WTC11 (cell line): ENCODE results near the gene HDAC1. TPM values are rescaled to one million over a fixed set of nuclear protein-coding genes. Genes with fewer than 3 reads are reported as not detected.

Experiments used
- ATAC-seq: fragments of 200-7000 bp; cut with Tn5 transposase; 2 replicates; pipeline ENCODE4 v1.10.0; 2021; ENCODE audit warnings: mild to moderate bottlenecking, moderate library complexity
- CTCF ChIA-PET: fragments of 300-600 bp; sonication (Branson Sonifier 250); formaldehyde crosslinking; loops from one replicate; lab custom pipeline; 2021; ENCODE audit warnings: antibody characterized with exemption; lab: Charles Lee
- POLR2A ChIA-PET: fragments of 350-600 bp; sonication (Branson Sonifier 250); formaldehyde crosslinking; loops from one replicate; lab custom pipeline; 2021; ENCODE audit warnings: antibody characterized with exemption; lab: Charles Lee
- DNase-seq: peaks from one replicate; pipeline ENCODE4 v3.0.0; 2021; ENCODE audit warnings: low spot score
- H3K27ac Mint-ChIP-seq: 2 replicates; pipeline ENCODE4 v1.8.0; 2021; ENCODE audit warnings: mixed read lengths
- H3K27me3 Mint-ChIP-seq: 2 replicates; pipeline ENCODE4 v1.8.0; 2021; ENCODE audit warnings: low read depth, mild to moderate bottlenecking, moderate library complexity, mixed read lengths
- H3K36me3 Mint-ChIP-seq: 2 replicates; pipeline ENCODE4 v1.8.0; 2021; ENCODE audit warnings: mixed read lengths
- H3K4me1 Mint-ChIP-seq: 2 replicates; pipeline ENCODE4 v1.8.0; 2022; ENCODE audit warnings: mixed read lengths
- H3K4me3 Mint-ChIP-seq: 2 replicates; pipeline ENCODE4 v1.8.0; 2021; ENCODE audit warnings: mild to moderate bottlenecking, moderate library complexity, mixed read lengths
- H3K9me3 Mint-ChIP-seq: 2 replicates; pipeline ENCODE4 v1.8.0; 2021; ENCODE audit warnings: mixed read lengths
- ATF1 ChIP-seq: sonication (generic); formaldehyde crosslinking; IDR thresholded peaks from 2 replicates; pipeline ENCODE4 v1.8.1; 2023; ENCODE audit warnings: mild to moderate bottlenecking, moderate library complexity, missing genetic modification reagents
- ETV6 ChIP-seq: sonication (generic); formaldehyde crosslinking; IDR thresholded peaks from 2 replicates; pipeline ENCODE4 v1.8.1; 2022; ENCODE audit warnings: mild to moderate bottlenecking, missing genetic modification reagents
- HMGA2 ChIP-seq: fragments of 250-450 bp; sonication (Bioruptor Pico); IDR thresholded peaks from 2 replicates; pipeline ENCODE4 v1.4.0; 2021; ENCODE audit warnings: mild to moderate bottlenecking, moderate library complexity
- JAZF1 ChIP-seq: fragments of 250-450 bp; sonication (Bioruptor Pico); IDR thresholded peaks from 2 replicates; pipeline ENCODE4 v1.9.0; 2021; ENCODE audit warnings: moderate library complexity, mild to moderate bottlenecking, inconsistent platforms
- KAT7 ChIP-seq: sonication (generic); formaldehyde crosslinking; IDR thresholded peaks from 2 replicates; pipeline ENCODE4 v1.8.1; 2023; ENCODE audit warnings: missing genetic modification reagents, mild to moderate bottlenecking, borderline replicate concordance
- MXD4 ChIP-seq: fragments of 250-450 bp; sonication (Bioruptor Pico); IDR thresholded peaks from 2 replicates; pipeline ENCODE4 v1.8.0; 2021; ENCODE audit warnings: mild to moderate bottlenecking, moderate library complexity, borderline replicate concordance
- MYBL2 ChIP-seq: sonication (generic); formaldehyde crosslinking; IDR thresholded peaks from 2 replicates; pipeline ENCODE4 v1.8.1; 2023; ENCODE audit warnings: mild to moderate bottlenecking, moderate library complexity, missing genetic modification reagents
- NFATC4 ChIP-seq: fragments of 250-450 bp; sonication (Bioruptor Pico); IDR thresholded peaks from 2 replicates; pipeline ENCODE4 v1.9.0; 2021; ENCODE audit warnings: mild to moderate bottlenecking
- NFYB ChIP-seq: sonication (generic); formaldehyde crosslinking; conservative IDR thresholded peaks from 2 replicates; pipeline ENCODE4 v1.8.0; 2022; ENCODE audit warnings: low read depth, missing genetic modification reagents
- OVOL2 ChIP-seq: fragments of 250-450 bp; sonication (Bioruptor Pico); IDR thresholded peaks from 2 replicates; pipeline ENCODE4 v1.9.0; 2021; ENCODE audit warnings: mild to moderate bottlenecking, borderline replicate concordance
- RORB ChIP-seq: fragments of 250-450 bp; sonication (Bioruptor Pico); IDR thresholded peaks from 2 replicates; pipeline ENCODE4 v1.9.0; 2021; ENCODE audit warnings: mild to moderate bottlenecking
- ZNF317 ChIP-seq: sonication (generic); formaldehyde crosslinking; IDR thresholded peaks from 2 replicates; pipeline ENCODE4 v1.8.1; 2023; ENCODE audit warnings: low read depth, mild to moderate bottlenecking, moderate library complexity, missing genetic modification reagents, borderline replicate concordance
- ZNF416 ChIP-seq: fragments of 250-450 bp; sonication (Bioruptor Pico); IDR thresholded peaks from 2 replicates; pipeline ENCODE4 v1.9.0; 2021; ENCODE audit warnings: mild to moderate bottlenecking, inconsistent platforms
- total RNA-seq: library from RNA; stranded (reverse); gene quantifications from 3 replicates; pipeline ENCODE4 v1.2.3, GENCODE V29; 2021
- TF ChIP-seq, protein P1 (sequence below): fragments of 250-450 bp; sonication (Bioruptor Pico); IDR thresholded peaks from 2 replicates; pipeline ENCODE4 v1.9.0; 2021; ENCODE audit warnings: mild to moderate bottlenecking
- TF ChIP-seq, protein P2 (sequence below): fragments of 250-450 bp; sonication (Bioruptor Pico); IDR thresholded peaks from 2 replicates; pipeline ENCODE4 v2.1.2; 2022; ENCODE audit warnings: mild to moderate bottlenecking, moderate library complexity
- TF ChIP-seq, protein P3 (sequence below): sonication (generic); formaldehyde crosslinking; conservative IDR thresholded peaks from 2 replicates; pipeline ENCODE4 v1.8.1; 2023; ENCODE audit warnings: mild to moderate bottlenecking, low read depth, missing genetic modification reagents, moderate library complexity
- TF ChIP-seq, protein P4 (sequence below): fragments of 200-600 bp; IDR thresholded peaks from 2 replicates; pipeline ENCODE4 v1.8.0; 2022; ENCODE audit warnings: antibody characterized with exemption
- TF ChIP-seq, protein P5 (sequence below): sonication (generic); formaldehyde crosslinking; IDR thresholded peaks from 2 replicates; pipeline ENCODE4 v1.8.1; 2023; ENCODE audit warnings: mild to moderate bottlenecking, missing genetic modification reagents

Gene HDAC1
- total RNA-seq, 1 experiment from 2014 or later, result 108 TPM

DNA sequence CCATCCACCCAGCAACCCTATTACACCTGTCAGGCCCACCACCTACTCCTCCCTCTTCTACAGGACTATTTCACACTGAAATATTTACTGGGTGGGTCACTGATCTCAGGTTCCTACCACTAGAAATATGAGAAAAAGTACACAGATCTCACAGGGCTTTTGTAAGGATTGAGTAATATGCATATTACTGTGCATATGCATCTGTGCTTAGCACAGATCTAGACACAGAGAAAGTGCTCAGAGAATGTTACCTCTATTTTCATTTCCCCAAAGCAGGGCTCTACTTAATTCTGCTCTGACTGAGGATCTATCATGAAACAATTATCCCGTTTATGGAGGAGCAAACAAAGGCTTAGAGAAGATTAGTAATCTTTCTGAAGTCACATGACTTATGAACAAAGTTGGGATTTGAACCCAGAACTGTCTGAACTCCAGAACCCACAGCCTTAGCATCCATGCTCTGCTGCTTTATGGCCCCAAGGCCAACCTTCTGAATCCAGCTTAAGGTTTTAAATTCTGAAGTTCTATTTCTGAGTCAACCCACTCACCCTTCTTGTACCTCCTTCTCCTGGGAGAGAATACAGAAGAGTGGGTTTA, 82.2 kb downstream of the HDAC1 start:
- Mint-ChIP-seq H3K4me3 (no peak overlapping the region), H3K9me3 (no peaks in the 10 kb centered on the region), H3K36me3 (peaks cover 56% of the 10 kb centered on the region), H3K27me3 (no peaks in the 10 kb centered on the region), H3K4me1 (no peaks in the 10 kb centered on the region), H3K27ac (no peak overlapping the region)
- DNase-seq (no peak), ATAC-seq (no peak)
- ChIA-PET CTCF (no interaction called here), POLR2A (no interaction called here)
- TF ChIP-seq NFYB (CRISPR knock-in tag) (no peak), RORB (no peak), KAT7 (CRISPR knock-in tag) (no peak), JAZF1 (CRISPR knock-in tag) (no peak), ZNF317 (CRISPR knock-in tag) (no peak), OVOL2 (CRISPR knock-in tag) (no peak), MYBL2 (no peak), ATF1 (no peak), NFATC4 (CRISPR knock-in tag) (no peak), MXD4 (CRISPR knock-in tag) (no peak), HMGA2 (no peak)
- TF ChIP-seq, protein P1, sequence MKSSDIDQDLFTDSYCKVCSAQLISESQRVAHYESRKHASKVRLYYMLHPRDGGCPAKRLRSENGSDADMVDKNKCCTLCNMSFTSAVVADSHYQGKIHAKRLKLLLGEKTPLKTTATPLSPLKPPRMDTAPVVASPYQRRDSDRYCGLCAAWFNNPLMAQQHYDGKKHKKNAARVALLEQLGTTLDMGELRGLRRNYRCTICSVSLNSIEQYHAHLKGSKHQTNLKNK (CRISPR knock-in tag), result no peak
- TF ChIP-seq, protein P2, sequence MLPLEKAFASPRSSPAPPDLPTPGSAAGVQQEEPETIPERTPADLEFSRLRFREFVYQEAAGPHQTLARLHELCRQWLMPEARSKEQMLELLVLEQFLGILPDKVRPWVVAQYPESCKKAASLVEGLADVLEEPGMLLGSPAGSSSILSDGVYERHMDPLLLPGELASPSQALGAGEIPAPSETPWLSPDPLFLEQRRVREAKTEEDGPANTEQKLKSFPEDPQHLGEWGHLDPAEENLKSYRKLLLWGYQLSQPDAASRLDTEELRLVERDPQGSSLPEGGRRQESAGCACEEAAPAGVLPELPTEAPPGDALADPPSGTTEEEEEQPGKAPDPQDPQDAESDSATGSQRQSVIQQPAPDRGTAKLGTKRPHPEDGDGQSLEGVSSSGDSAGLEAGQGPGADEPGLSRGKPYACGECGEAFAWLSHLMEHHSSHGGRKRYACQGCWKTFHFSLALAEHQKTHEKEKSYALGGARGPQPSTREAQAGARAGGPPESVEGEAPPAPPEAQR (CRISPR knock-in tag), result no peak
- TF ChIP-seq, protein P3, sequence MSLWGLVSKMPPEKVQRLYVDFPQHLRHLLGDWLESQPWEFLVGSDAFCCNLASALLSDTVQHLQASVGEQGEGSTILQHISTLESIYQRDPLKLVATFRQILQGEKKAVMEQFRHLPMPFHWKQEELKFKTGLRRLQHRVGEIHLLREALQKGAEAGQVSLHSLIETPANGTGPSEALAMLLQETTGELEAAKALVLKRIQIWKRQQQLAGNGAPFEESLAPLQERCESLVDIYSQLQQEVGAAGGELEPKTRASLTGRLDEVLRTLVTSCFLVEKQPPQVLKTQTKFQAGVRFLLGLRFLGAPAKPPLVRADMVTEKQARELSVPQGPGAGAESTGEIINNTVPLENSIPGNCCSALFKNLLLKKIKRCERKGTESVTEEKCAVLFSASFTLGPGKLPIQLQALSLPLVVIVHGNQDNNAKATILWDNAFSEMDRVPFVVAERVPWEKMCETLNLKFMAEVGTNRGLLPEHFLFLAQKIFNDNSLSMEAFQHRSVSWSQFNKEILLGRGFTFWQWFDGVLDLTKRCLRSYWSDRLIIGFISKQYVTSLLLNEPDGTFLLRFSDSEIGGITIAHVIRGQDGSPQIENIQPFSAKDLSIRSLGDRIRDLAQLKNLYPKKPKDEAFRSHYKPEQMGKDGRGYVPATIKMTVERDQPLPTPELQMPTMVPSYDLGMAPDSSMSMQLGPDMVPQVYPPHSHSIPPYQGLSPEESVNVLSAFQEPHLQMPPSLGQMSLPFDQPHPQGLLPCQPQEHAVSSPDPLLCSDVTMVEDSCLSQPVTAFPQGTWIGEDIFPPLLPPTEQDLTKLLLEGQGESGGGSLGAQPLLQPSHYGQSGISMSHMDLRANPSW (CRISPR knock-in tag), result no peak
- TF ChIP-seq, protein P4, sequence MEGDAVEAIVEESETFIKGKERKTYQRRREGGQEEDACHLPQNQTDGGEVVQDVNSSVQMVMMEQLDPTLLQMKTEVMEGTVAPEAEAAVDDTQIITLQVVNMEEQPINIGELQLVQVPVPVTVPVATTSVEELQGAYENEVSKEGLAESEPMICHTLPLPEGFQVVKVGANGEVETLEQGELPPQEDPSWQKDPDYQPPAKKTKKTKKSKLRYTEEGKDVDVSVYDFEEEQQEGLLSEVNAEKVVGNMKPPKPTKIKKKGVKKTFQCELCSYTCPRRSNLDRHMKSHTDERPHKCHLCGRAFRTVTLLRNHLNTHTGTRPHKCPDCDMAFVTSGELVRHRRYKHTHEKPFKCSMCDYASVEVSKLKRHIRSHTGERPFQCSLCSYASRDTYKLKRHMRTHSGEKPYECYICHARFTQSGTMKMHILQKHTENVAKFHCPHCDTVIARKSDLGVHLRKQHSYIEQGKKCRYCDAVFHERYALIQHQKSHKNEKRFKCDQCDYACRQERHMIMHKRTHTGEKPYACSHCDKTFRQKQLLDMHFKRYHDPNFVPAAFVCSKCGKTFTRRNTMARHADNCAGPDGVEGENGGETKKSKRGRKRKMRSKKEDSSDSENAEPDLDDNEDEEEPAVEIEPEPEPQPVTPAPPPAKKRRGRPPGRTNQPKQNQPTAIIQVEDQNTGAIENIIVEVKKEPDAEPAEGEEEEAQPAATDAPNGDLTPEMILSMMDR, result no peak
- TF ChIP-seq, protein P5, sequence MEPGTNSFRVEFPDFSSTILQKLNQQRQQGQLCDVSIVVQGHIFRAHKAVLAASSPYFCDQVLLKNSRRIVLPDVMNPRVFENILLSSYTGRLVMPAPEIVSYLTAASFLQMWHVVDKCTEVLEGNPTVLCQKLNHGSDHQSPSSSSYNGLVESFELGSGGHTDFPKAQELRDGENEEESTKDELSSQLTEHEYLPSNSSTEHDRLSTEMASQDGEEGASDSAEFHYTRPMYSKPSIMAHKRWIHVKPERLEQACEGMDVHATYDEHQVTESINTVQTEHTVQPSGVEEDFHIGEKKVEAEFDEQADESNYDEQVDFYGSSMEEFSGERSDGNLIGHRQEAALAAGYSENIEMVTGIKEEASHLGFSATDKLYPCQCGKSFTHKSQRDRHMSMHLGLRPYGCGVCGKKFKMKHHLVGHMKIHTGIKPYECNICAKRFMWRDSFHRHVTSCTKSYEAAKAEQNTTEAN, result no peak

DNA sequence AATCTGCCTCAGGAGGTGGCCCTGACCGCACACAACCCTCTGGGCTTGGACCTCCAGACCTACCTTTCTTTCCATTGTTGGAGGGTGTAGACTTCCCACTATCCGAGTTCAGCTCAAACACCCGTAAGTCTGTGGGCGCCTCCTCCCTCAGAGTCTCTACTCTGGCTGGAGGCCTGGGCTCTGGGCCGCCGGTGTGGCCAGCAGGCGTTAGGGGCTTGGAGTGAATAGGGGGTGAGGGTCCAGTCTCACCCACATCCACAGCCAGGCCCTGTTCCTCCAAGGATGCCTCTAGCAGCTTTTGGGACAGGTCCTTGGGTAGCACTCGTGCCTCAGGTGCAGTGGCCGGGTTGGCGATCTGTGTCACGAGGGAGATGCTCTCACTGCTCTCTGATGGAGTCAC, 84.3 kb downstream of the HDAC1 start:
- H3K36me3 Mint-ChIP-seq, result peaks cover 70% of the 10 kb centered on the region
- H3K27ac Mint-ChIP-seq, result no peak overlapping the region
- ChIA-PET POLR2A (no interaction called here), CTCF (interaction anchor here (1.0 kb wide), 1 partner anchor 18 kb away, joined by 3 read pairs; the partner anchor contains the start of gene BSDC1)
- ATAC-seq (no peak), DNase-seq (no peak)
- no peak overlapping the region for H3K4me3 Mint-ChIP-seq
- no peaks in the 10 kb centered on the region for H3K9me3 Mint-ChIP-seq
- TF ChIP-seq ETV6 (CRISPR knock-in tag) (no peak), ZNF416 (CRISPR knock-in tag) (no peak)
- no peaks in the 10 kb centered on the region for H3K4me1 Mint-ChIP-seq
- no peaks in the 10 kb centered on the region for H3K27me3 Mint-ChIP-seq
